GM19239 (cell line): ENCODE data around the gene HSD17B11.
"Not testable (repeated sequence)": the region's sequence is repeated elsewhere in the genome, so short reads cannot be mapped to it uniquely, and the experiment has no call there.

Experiments used
- DNase-seq: peaks from one replicate; pipeline ENCODE4 v3.0.0; 2011; ENCODE audit warnings: low spot score; ENCODE audit not compliant: insufficient read length
- FAIRE-seq: peaks from 2 replicates; lab custom pipeline; 2011; peaks lifted over from hg19 to GRCh38; lab: Jason Lieb, UNC

The HSD17B11 gene

DNA sequence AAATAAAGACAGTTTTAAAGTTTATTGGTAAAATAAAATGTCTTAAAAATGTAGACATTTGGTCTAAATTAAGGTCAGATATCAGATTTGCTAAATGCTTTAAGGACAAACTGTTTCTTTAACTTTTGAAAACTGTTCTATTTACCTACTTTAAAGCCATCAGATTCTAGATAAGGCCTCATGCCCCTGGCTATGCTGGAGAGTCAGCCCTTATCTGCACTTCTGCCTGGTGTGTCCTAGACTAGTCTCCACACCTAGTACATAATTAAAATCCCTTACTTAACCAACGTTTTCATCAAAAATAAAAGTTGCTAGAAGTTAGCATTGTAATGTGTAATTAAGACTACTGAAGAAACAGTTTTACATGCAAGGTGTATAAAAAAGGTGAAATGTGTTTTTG lies 25.6 kb downstream of the HSD17B11 start:
- FAIRE-seq: no peak
- no peak for DNase-seq

DNA sequence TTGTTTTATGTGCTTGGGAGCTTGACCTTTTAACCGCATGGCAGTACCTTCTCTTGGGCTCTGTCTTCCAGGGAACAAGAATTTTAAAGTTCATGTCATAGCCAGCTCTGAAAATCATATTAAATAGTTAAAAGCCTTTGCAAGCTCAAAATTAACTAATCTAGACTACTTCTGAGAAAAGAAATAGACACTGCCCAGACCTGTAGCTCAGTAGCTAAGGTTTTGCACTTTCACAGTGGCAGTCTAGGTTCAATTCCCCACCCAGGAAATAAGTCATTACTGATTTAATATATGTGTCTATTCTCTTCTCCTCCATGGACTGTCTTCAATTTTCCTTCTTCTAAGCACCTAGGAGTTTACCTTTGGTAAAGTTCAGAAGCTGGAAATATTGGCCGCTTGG lies 27.4 kb downstream of the HSD17B11 start:
- FAIRE-seq (no peak), DNase-seq (no peak)

DNA sequence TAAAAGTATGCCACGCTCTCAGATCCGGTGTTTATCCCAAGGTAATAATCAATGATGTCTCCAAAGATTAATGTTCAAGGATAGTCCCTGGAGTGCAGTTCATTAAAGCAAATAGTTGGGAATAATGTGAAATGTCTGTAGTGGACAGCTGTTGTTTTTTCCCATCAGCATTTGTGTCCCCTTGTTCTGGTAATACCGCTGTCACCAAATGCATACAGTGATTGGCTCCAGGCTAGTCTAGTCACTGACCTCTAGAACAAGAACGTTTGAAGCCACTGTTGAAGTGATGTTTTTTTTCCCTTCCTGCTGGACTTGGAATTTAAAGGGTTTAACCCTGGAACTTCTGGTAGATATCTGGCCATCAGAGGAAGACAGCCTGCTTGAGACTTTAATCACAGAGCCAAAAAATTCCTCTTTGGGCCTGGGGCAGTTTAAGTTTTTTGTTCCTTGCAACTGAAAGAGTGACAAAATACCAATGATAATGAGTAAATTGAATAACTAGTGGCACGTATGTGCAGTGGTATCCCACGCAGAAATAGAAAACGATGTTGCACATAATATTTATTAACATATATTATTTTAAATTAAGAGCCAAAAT lies 30.6 kb downstream of the HSD17B11 start:
- FAIRE-seq: no peak

DNA sequence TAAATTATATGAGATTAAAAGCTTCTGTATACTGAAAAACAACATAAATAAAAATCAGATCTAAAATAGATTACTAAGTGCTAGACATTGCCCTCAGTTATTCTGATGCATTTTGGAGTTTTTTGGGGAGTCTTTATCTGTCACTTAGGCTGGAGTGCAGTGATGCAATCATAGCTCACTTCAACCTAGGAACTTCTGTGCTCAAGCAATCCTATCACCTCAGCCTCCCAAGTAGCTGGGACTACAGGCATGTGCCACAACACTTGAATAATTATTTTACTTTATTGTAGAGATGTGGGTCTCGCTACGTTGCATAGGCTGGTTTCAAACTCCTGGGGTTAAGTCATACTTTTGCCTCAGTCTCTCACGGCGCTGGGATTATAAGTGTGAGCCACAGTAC lies 31.7 kb downstream of the HSD17B11 start:
- no peak for FAIRE-seq
- no peak for DNase-seq

More for the DNA sequence above, 30.6 kb downstream of the HSD17B11 start:
- no peak for DNase-seq

DNA sequence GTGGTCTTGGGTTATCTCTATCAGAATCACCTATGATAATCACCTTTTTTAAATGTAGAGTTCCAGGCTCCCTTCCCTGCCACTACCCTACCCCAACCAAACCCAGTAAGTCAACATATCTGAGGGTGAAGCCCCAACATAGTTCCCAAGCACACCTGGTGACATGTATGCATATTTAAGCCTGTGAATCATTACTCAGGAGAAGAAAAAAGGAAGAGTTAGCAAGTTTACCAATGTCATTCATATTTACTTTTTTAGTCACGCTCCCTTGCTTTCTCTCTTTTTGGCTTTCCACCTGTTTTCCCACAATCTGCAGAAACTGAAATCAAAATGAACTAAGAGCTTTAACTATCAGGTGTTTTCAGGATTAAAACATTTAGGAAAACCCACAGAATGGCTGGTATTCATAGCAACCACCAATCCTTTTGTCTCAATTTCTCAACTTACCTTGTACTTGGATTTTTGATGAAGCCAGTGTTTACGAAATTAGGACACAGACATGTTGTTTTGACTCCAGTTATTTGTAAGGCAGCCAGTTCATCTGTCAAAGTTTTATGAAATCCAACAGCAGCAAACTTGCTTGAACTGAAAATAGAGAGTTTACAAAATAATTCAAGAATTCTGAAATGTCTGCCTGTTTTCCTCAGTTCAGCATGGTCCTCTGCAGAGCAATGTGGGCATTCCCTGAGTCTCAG lies 34.0 kb downstream of the HSD17B11 start:
- FAIRE-seq: peak; percentile 56
- no peak for DNase-seq

DNA sequence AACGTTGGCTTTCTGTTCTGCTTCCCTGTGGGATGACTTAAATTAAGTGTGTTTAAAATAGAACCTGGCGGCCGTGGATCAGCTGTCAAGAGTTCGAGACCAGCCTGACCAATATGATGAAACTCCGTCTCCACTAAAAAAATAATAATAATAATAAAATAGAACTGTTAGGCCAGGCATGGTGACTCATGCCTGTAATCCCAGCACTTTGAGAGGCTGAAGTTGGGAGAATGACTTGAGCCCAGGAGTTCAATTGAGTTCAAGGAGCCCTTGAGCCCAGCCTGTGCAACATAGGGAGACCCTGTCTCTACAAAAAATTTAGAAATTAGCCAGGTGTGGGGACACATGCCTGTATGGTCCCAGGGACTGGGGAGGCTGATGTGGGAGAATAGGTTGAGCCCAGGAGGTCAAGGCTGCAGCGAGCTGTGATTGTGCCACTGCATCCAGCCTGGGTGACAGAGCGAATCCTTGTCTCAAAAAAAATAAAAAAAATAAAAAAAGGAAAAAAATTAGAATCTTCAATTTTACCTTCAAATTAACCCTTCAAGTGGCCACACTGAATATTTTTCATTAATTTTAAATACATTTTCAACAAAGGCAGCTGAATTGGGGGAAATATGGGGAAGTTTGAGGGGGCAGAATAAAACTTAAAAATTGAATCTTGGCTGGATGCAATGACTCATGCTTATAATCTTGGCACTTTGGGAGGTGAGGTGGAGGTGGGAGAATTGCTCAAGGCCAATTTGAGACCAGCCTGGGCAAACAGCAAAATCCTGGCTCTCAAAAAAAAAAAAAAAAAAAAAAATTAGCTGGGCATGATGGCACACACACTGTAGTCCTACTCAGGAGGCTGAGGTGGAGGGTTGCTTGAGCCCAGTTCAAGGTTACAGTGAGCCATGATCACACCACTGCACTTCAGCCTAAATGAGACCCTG lies 36.6 kb downstream of the HSD17B11 start:
- DNase-seq: no peak
- no peak for FAIRE-seq

DNA sequence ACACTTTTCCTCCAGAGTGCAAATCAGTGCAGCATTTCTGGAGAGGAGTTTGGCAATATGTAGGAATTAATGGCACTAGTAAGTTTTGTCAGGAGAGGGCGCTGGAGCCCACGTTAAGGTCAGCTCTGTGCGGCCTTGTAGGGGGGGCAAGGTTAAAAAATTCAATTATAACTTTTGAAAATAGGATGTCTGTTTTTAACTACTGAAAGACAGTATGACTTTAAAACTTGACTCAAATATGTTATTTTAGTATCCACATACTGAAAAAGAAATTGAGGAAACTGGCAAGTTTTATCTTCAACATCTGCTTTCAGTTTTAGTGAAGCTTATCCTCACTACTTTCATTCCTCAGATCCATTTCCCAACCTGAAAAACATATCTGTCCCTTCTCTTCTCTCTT lies 37.4 kb downstream of the HSD17B11 start:
- FAIRE-seq: peak; percentile 95

DNA sequence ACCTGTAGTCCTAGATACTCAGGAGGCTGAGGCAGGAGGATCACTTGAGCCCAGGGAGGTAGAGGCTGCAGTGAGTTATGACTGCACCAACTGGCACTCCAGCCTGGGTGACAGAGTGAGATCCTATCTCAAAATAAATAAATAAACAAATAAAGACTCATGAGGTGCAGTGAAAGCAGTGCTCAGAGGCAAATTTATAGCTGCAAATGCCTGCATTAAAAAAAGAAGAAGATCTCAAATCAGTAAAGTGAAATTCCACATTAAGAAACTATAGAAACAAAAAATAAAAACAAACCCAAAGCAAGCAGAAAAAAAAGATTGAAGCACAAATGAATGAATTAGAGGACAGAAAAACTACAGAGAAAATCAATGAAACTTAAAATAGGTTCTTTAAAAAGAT lies 45.8 kb downstream of the HSD17B11 start:
- no peak for DNase-seq
- FAIRE-seq: no peak

More for the DNA sequence above, 37.4 kb downstream of the HSD17B11 start:
- peak; percentile 10 for DNase-seq

DNA sequence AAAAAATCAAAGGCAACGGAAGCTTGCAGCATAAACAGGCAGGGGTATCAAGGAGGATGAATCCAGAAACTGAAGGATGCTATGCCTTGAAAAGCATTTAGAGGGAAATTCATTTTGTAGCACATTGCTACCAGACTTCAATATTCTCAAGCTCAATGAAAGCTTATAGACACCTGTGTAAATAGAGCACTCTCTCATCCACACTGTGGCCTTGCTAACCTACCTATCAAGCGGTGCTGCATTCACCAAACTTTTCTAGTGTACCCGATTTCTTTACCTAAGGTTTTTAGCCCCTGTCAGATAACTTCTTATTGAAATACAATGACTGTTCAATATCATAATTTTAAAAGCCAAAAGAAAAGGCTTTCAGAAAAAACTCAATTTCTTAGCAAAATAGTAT lies 48.1 kb downstream of the HSD17B11 start:
- DNase-seq (no peak), FAIRE-seq (no peak)

DNA sequence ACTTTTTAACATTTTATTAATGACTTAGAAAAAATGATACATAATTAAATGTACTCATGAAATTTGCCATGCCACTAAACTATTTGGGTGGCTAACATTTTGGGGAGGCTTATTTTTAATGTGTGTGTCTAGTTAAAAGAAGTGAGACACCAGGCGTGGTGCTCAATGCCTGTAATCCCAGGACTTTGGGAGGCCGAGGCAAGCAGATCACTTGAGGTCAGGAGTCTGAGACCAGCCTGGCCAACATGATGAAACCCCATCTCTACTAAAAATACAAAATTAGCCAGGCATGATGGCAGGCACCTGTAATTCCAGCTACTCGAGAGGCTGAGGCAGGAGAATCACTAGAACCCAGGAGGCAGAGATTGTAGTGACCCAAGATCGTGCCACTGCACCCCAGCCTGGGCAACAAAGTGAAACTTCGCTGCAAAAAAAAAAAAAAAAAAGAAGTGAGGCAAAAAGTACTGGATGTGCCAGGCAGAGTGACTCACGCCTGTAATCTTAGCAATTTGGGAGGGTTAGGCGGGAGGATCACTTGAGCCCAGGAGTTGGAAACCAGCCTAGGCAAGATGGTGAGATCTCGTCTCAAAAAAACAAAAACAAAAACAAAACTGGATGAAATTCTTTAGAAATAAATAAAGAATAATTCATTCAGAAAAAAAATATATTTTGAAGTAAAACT lies 48.9 kb downstream of the HSD17B11 start:
- DNase-seq, FAIRE-seq: not testable (repeated sequence)

DNA sequence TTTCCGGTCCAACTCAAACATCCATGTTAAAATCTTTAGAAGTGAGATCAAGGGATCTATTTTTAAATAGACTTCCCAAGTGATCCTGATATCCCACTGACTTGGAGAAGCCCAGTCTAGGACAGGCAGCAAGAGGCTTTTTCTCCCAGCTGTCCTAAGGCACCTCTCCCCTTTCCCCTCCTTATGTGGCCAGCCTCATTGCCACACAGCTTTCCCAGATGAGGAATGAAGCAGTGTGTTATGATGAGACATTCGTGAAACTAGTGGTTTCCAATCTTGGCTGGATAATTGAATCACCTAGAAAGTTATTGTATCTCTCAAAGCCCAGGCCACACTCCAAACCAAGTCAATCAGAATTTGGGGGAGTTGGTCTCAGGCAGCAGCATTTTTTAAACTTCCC lies 51.5 kb downstream of the HSD17B11 start:
- no peak for DNase-seq
- FAIRE-seq: no peak

DNA sequence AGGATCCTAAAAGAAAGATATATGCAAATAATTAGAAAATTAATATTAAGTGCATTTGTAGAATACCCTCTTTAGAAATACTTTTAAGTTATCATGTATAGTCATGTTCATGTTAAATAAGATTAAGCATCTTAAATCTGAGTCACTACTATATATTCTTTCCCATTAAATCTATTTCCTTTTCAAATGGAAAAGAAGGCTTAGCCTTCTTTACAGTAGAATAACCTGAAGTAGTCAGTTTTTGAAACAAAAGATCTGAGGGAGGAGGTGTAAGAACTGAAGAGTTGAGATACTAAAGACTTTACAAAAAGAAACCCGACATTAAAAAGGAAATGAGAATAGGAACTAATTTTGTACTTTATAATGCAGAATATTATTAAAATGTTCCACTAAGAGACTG lies 53.6 kb downstream of the HSD17B11 start:
- FAIRE-seq: no peak
- DNase-seq: no peak

DNA sequence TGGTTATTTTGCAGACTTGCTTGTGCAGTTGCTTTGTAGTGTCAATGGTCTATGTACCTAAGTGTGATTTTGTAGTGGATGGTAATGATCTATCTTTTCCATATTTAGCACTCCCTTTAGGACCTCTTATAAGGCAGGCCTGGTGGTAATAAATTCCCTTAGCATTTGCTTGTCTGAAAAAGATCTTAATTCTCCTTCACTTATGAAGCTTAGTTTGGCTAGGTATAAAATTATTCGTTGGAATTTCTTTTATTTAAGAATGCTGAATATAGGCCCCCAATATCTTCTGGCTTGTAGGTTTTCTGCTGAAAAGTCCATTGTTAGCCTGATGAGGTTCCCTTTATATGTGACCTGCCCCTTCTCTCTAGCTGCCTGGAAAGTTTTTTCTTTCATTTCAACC lies 57.7 kb downstream of the HSD17B11 start:
- DNase-seq (no peak), FAIRE-seq (no peak)

DNA sequence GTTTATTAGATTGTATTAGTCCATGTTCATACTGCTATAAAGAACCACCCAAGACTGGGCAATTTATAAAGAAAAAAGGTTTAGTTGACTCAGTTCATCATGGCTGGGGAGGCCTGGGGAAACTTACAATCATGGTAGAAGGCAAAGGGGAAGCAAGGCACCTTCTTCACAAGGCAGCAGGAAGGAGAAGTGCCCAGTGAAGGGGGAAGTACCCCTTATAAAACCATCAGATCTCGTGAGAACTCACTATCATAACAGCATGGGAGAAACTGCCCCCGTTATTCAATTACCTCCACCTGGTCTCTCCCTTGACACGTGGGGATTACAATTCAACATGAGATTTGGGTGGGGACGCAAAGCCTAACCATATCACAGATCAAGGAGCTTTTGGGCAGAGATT lies 60.2 kb downstream of the HSD17B11 start:
- no peak for FAIRE-seq
- no peak for DNase-seq

DNA sequence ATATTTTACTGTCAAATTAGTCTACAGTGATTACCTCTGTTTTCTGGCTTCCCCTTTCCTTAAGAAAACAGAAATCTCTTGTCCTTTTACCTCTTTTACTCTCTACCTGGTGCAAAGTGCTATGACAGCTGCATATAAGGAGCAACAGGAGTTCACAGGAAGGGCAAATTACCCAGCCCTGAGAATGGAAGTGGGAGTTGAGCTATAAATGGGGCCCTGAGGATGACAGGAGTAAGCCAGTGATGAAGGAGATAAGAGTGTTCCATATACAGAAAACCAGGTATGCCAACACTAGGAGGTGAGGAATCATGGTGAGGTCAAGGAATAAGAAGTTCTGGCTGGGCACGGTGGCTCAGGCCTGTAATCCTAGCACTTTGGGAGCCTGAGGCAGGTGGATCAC lies 63.9 kb downstream of the HSD17B11 start:
- FAIRE-seq: no peak
- DNase-seq: no peak

DNA sequence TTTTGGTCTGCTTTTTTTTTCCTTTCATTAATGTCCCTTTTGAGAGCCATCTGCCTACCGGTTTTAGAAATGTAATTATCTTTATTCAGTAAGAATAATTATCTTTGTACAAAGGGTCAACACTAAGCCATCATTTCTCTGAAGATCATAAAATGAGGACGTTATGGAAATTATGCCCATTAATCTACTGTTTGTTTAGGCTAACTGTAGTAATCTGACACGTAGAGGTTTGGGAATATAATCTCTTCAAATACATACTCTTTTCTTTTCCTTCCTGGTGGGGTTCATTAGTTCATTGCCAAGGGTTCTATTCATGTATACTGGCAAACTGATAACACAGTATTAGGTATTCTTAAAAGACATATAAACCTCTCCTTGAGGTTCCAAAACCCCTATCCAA lies 64.5 kb downstream of the HSD17B11 start:
- no peak for DNase-seq
- no peak for FAIRE-seq

DNA sequence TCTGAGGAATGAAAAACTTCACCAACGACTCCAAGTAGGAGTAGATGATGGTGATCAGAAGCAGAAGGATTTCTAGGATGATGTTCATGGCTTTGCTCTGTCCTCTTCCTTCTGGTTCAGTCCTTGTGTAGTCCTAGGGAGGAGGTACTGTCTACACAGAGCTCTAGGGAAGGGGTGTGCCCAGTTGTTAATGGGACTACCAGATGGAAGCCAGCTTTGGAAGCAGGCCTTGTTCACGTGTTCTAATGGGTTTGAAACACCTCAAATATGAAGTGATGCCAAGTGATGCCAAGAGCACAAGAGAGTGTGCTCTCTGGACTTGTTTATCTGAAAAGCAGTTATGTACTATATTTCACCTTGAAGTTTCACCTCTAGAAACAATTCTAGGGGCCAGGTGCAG lies 68.2 kb downstream of the HSD17B11 start, which contains the start of gene HSD17B13:
HSD17B13 (minus strand) TSS at position 129 of the 400 bp plus-strand sequence; CDS start at position 88, 41 bp downstream.
- FAIRE-seq: no peak
- DNase-seq: no peak

DNA sequence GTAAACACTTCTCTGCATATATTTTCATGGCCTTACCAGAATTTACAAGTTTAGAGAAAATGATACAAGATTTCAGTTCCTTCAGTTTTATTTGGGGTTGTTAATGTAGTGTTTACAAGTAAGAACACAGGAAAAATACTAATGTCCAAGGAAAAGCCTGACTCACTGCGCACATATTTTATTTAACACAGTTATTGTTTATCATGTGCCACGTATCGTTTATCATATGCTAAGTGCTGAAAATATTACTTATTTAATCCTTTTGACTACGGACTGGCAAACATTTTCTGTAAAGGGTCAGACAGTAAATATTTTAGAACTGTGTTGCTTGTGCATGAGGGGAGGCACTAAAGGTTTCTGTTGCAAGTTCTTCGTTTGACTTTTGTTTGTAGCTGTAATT lies 69.1 kb downstream of the HSD17B11 start:
- DNase-seq (no peak), FAIRE-seq (no peak)

DNA sequence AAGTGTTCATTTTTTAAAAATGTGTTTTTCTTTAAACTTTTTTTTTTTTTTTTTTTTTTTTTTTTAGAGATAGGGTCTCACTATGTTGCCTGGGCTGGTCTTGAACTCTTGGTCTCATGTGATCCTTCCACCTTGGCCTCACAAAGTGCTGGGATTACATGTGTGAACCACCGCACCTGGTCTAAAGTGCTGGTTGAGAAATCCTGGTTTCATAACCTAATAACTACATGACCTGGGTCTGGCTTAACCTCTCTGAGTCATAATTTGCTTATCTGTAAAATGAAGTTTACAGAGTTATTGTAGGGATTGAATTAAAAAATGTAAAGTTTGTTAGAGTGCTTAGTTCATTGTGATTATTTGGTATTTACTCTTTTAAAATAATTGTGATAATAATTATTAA lies 73.5 kb downstream of the HSD17B11 start:
- FAIRE-seq: no peak
- no peak for DNase-seq

DNA sequence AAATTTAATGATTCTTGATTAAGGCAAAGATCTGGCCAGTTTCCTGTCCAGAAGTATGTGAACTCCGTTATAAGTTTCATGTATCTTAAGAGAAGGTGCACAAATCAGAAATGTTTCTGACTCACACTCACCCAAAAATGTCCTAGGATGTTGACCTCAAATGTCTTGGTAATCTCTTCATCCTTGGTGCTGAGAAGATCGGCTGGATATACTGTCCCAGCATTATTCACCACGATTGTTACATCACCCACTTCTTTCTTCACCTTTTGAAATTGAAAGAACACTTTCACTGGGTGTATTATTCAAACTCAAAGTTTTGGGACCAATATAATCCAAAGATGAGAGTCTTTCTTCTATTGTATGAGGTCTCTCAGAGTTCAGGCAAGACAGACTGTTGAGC lies 74.0 kb downstream of the HSD17B11 start:
- FAIRE-seq (no peak), DNase-seq (no peak)
